D341Med (cell line): ENCODE results near the gene PLAAT4.
"Not testable (repeated sequence)": the region's sequence is repeated elsewhere in the genome, so short reads cannot be mapped to it uniquely, and the experiment has no call there.

Source experiments
- DNase-seq: peaks from one replicate; pipeline ENCODE4 v3.0.0; 2012; ENCODE audit warnings: low spot score

PLAAT4 gene

DNA sequence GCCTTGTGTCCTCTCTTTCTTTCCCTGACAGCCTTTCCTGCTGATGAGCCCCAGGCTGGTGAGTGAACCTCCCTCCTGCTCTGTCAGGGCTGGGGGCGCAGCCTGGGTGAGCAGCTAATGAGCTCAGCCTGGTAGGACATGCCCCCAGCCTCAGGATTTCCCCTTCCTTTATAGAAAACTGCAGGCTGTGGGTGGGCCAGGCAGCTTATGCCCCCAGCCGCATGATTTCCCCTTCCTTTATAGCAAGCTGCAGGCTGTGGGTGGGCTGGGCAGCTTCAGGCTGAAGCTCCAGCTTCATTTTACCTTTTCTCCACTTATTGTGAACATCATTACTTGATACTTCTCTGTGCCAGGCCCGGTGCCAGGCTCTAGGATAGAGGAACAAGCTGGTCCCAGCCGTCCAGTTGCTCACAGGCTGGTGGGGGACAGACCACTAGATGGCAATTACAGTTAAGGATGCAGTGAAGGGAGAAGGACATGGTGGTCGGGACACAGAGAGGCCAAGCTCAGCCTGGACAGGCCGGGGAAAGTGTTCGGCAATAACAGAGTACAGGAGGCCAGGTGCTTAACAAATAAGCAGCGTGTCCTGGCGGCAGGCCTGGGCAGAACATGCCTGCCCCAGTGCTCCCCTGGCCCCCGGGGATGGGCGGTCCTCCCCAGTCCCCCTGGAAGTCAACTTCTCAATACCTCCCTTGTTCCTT is 25.4 kb upstream of the PLAAT4 start:
- DNase-seq = no peak

DNA sequence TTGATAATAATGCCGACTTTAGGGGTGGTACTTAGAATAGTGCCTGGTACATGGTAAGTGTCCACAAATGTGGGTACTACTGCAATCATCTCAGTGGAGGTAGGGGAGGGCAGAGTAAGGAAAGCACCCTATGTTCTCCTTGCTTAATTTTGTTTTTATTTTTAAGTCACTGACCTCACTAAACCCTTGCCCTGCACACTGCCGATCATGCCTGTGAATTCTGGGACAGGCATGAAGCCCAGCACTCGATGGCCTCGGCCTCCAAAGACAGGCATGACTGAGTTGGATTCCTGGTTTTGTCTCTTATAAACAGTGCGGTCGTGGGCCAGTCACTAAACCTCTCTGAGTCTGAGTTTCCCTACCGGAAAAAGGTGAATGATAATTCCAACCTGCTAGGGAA is 23.8 kb upstream of the PLAAT4 start:
- DNase-seq = no peak

DNA sequence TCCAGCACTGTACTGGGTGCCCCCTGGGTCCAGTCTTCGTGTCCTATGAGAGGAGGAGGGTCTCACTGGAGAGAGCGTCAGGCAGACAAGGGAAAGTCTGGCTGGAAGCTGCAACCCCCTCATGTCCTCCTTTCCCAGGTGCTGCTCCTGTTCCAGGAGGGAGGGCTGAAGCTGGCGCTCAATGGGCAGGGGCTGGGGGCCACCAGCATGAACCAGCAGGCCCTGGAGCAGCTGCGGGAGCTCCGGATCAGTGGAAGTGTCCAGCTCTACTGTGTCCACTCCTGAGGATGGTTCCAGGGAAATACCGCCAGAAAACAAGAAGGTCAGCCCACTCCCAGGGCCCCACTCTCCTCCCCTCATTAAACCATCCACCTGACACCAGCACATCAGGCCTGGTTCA is 20.5 kb upstream of the PLAAT4 start:
- no peak for DNase-seq

DNA sequence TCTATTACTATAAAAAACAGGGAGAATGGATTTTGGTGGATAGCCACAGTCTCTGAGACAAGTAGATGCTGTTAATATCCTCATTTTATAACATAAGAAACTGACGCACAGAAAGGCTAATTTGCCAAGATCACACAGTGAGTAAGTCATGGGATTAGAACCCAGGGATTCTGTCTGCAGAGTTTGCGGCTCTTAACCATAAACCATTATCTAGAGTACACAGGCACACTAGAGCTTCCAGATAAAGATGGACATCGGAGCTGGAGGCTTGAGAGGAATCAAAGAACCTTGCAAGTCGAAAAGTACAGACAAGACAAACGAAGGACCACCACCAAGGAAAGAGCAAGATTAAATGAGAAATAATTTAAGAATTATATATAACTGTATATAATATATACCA is 19.5 kb upstream of the PLAAT4 start:
- no peak for DNase-seq

DNA sequence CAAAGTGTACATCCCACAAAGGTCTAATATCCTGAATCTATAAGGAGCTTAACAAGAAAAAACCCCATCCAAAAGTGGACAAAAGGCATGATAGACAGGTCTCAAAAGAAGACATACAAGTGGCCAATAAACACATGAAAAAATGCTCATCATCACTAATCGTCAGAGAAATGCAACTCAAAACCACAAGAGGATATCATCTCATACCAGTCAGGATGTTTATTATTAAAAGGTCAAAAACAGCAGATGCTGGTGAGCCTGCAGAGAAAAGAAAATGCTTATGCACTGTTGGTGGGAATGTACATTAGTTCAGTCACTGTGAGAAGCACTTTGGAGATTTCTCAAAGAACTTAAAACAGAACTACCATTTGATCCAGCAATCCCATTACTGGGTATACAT is 18.1 kb upstream of the PLAAT4 start:
- DNase-seq = no peak

DNA sequence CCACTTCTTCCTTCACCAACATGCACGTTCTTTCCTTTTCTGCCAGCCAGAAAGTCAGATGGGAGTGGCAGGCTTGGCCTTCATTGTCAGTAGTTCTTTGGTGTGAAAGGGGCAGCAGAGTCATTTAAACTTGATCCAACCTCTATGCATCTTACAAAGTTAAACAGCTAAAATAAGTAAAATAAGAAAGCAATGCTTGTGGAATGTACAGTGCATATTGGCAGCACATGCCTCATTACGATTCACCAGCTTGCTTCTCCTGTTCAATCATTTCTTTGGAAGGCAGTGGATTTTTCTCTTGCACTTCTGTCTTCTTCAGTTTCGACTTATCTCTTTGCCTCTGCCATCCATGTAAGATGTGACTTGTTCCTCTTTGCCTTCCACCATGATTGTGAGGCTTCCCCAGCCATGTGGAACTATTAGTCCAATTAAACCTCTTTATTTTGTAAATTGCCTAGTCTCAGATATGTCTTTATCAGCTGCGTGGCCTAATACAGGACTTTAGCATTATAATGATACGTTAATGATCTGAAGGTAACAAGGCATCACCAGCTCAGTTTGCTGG is 15.9 kb upstream of the PLAAT4 start:
- DNase-seq = no peak

DNA sequence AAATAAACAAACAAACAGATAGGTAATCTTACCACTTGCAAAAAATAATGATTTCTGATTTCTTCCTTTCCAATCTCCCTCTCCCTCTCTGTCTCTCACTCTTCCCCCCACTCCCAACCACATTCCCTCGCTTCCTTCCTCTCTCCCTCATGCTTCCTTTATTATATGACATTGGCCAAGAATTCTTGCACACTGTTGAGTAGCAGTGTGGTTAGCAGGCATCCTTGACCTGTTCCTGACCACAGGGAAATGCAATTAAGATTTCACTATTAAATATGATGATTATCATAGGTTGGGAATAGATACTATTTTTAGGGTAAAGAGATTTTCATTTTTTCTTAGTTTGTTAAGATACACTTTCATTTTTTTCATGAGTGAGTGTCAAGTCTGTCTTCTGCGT is 14.7 kb upstream of the PLAAT4 start:
- DNase-seq = no peak

DNA sequence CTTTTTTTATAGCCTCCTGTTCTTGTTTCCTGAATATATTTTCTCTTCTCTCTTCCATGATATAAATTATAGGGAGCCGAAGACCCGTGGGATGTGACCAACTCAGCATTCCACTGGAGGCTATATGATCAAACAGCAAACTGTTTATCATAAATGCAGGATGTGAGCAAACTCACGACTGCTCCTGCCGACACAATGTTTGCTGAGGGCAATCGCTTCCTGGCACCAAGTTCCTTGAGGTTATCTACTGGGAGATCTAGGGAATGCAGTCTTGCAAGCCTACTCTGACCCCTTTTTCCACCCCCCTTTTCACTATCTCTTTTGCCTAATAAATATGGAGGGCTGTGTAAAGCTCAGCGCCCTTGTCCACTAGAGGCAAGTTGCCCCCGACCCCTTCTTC is 13.5 kb upstream of the PLAAT4 start:
- DNase-seq = no peak

DNA sequence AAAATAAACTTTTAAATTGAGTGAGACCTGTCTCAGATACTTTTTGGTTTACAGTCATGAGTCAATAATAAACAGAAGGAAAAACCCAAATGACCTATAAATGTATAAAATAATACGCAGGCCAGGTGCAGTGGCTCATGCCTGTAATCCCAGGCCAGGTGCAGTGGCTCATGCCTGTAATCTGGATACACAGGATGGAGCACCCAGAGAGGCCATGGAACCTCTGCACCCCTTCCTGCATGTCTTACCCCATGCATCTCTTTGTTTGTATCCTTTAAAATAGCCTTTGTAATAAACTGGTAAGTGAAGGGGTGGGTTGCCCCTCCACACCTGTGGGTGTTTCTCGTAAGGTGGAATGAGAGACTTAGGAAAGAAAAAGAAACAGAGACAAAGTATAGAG is 8.9 kb upstream of the PLAAT4 start:
- DNase-seq = no peak

DNA sequence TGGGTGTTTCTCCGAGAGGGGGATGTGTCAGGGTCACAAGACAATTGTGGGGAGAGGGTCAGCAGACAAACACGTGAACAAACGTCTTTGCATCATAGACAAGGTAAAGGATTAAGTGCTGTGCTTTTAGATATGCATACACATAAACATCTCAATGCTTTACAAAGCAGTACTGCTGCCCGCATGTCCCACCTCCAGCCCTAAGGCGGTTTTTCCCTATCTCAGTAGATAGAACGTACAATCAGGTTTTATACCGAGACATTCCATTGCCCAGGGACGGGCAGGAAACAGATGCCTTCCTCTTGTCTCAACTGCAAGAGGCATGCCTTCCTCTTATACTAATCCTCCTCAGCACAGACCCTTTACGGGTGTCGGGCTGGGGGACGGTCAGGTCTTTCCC is 8.5 kb upstream of the PLAAT4 start:
- not testable (repeated sequence) for DNase-seq

DNA sequence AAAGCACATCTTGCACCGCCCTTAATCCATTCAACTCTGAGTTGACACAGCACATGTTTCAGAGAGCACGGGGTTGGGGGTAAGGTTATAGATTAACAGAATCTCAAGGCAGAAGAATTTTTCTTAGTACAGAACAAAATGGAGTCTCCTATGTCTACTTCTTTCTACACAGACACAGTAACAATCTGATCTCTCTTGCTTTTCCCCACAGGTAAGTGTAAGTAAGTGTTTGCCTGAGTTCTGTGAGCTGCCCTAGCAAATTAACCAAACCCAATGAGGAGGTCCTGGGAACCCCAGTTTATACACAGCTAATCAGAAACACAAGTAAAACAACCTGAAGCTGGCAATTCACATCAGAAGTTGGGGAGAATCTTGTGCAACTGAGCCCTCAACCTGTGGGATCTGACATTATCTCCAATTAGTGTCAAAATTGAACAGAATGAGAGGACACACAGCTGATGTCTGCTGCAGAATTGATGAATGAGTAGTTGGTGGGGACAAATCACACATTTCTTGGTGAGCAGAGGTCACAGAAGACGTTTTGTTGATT is 7.8 kb upstream of the PLAAT4 start:
- DNase-seq = not testable (repeated sequence)

DNA sequence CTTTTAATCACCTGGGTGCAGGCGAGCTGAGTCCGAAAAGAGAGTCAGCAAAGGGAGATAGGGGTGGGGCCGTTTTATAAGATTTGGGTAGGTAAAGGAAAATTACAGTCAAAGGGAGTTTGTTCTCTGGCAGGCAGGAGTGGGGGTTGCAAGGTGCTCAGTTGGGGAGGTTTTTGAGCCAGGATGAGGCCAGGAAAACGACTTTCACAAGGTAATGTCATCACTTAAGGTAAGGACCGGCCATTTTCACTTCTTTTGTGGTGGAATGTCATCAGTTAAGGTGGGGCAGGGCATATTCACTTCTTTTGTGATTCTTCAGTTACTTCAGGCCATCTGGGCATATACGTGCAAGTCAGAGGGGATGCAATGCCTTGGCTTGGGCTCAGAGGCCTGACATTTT is 7.2 kb upstream of the PLAAT4 start:
- not testable (repeated sequence) for DNase-seq

DNA sequence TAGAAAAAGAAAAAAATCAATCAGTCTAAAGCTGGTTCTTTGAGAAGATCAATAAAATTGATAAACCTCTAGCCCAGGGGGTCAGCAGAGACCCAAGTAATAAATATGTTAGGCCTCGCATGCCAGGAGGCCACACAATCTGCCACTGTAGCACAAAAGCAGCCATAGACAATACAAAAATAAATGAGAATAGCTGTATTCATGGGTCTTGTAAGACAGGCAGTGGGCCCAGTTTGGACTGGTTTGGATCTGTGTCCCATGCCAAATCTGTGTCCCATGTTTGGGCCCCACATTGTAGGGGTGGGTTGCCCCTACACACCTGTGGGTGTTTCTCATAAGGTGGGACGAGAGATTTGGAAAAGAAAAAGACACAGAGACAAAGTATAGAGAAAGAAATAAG is 6.6 kb upstream of the PLAAT4 start:
- DNase-seq = no peak

DNA sequence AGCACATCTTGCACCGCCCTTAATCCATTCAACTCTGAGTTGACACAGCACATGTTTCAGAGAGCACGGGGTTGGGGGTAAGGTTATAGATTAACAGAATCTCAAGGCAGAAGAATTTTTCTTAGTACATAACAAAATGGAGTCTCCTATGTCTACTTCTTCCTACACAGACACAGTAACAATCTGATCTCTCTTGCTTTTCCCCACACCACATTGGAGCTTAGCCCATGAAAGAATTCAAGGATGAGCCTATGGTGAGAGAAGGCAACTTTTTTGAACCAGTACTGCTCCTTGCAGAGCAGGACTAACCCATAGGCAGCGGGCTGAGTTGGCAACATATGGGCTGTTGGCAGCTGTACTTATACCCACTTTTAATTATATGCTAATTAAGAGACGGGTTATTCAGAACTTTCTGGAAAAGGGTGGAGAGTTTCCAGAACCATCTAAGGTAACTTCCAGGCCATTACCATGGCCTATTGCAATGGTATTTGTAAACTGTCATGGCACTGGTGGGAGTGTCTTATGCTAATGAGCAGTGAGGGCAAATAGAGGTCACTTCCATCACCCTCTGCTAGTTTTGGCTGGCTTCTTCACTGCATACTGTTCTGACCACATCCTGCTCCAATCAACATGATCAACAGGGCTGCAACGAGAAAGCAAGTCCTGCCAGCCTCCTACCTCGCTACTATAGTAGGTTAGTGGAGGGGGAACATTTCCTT is 5.4 kb upstream of the PLAAT4 start:
- DNase-seq = not testable (repeated sequence)

DNA sequence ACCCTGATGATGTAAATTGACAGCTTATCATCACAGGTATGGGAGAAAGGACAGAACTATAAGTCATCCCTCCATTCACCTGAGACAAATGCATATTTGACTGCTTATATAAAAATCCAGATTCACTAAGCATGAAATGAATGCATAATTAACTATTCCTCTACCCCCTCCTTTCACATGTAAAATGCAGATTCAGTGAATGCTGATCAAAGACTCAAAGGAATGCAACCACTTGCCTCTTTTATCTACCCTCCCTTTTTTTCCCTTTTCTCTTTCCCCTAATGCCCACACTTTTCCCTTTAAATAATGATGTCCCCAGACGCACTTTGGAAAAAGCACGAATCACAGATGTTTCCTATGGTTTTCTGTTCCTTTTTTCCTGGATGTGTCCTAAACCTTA is 4.5 kb upstream of the PLAAT4 start:
- no peak for DNase-seq

DNA sequence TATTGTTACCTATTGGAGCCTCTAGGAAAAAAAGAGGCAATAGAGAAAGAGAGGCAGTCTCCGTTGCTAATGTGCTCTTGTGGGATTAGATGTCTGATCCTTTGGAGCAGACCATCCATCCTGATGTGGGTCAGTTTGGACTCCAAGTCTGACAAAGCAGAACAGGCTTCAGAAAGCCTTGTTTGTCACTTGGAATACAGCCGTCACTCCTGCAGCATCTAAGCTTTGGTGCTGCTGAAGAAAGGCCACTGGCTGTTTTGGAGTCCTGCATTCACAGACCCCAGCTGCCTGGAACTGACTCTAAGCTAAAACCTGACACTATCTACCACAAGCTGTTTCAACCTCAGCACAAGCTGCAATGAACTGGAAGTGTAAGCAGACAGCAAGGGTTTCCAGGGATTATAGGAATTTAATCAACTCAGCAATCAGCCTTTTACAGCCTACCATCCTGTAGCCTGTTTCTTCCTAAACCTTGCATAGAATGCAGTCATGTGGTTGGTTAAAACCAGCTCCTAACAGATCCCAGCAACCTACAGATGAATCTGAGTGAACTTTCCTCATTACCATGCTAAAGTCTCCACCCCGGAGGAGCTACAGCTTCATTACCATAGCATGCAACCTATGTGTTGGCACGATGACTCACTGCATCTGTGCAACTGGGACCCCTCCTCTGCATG is 3.7 kb upstream of the PLAAT4 start:
- DNase-seq = no peak

DNA sequence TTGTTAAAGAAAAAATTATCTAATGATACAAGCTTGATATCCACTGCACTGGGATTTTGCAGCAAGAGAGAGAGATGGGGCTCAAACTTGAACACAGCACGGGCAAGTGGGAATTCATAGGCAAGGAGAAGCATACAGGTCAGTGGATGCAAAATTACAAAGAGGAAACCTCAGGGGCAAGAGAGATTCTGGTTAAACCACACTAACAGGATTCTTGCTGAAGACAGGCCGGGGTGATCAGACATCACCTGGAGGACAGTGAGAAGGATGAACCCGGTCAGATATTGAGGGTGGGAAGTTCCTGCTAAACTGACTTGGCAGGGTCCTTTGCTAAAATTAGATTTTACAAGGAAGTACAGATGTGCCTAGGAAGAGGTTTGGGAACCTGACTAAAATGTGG is 2.5 kb upstream of the PLAAT4 start:
- no peak for DNase-seq

DNA sequence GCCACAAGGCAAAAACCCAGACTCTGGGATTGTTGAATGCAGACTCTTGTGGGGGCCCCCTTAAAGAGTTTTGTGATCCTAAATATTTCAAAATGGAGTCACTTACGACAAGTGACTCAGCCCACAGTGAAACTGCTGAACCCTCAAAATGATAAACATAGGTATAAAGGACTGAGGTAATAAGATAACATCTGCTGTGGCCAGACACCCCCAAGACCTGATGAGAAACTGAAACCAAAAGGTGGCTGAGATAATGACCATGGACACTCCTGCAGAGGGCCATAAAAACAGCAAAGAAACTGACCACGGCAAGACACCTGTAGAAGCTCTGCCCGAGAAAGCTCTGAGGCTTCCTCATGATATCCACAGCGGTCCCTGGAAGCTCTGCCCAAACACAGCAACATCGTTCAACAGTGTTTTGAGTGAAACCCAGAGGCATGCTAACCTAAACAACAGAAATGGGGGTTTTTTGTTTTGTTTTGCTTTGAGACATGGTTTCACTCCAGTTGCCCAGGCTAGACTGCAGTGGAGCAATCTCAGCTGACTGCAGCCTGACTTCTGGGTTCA is 1.6 kb upstream of the PLAAT4 start:
- no peak for DNase-seq

DNA sequence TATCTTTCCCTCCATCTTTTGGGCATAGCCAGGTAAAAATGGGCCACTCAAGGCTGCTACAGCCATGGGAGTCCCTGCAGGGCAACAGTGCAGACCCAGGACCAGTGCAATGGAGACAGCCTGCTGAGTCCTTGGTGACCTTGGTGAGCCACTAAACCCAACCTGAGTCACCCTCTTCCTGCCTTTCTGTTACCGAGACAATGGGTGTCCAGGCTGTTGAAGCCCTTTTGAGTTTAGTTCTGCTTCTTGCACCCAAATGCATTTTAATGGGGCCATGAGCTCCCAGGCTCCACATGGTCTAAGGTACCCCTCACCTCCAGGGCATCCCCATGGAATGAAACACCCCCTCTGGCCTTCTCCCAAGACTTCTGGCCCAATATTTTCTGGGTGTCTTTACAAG is 874 bp upstream of the PLAAT4 start:
- DNase-seq = no peak

DNA sequence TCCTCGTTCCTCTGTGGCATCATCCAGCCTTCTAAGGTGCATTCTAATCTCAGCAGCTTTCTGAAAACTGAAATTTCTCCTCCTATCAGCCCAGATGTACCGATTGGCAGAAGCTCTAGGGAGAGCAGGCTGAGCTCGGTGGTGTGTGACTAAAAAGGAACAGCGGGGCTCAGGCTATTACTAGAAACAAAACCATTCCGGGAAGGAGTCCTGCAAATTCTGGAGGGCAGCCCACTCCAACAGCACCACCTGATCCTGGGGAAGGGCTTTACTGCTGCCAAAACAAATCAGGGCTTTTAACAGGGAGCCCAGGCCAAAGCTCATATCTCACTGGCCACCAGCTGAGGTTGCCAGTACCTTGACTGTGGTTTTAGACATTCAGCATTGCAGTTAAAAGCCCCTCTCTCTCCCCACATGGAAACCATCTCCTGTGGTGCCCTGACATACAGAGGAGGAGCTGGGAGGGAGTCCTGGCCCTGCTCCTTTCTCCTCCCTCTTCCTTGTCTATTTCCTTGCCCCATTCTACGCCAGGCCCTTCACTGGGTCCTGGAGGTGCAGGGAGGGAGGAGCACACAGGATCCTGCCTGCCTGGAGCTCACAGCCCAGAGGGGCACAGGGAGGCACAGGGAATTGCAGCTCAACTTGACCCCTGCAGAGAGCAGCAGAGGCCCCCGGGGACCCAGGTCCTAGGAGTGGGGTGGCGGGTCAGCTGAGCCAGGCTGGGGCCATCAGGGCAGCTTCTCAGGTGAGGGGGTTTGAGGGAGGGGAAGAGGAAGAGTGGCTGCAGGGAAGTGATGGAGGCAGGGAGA is 889 bp downstream of the PLAAT4 start:
- DNase-seq = no peak

DNA sequence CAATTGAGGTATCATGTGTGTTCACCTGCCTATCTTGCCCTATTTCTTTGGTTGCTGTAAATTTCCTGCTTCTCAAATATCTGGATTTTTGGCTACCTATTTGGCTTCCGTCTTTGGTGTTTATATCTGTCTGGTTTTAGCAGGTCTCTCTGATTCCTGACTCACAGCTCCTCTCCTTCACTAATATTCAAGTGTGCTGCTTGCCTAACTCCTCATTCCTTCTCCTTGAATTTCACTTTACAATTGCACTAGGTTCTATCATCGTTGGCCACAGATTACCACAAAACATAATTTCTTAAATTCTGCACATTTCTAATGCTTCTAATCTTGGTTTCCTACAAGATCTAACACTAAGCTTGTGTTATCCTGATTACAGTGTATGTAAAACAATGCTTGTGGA is 5.9 kb downstream of the PLAAT4 start:
- not testable (repeated sequence) for DNase-seq

DNA sequence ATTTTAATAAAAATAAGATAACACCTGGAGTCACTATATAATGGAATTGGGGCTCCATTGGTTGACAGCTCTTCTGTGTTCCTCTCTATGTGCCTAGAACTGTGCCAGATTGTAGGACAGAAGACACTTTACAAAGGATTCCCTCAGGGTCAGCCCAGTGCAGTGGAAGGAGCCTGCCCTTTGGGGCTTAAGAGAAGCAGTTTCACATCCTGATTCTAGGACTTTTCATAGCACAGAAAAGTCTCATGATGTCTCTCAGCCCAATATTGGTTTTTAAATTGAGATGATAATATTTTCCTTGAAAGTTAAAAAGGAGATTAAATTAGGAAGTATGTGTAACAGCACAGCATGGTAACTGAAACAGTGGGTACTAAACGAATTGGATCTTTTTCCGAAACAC is 7.1 kb downstream of the PLAAT4 start:
- no peak for DNase-seq
